GM19467 (cell line): ENCODE measurements around the gene SNED1.

Source experiments
- ATAC-seq: cut with Tn5 transposase; IDR thresholded peaks from one replicate; pipeline ENCODE4 v1.9.1; 2021; ENCODE audit warnings: mild to moderate bottlenecking, moderate library complexity; ENCODE audit not compliant: unreplicated experiment

The SNED1 gene

GRCh38 chr2:241003830-241004564, 5.6 kb downstream of the SNED1 start:
- ATAC-seq: no peak

DNA sequence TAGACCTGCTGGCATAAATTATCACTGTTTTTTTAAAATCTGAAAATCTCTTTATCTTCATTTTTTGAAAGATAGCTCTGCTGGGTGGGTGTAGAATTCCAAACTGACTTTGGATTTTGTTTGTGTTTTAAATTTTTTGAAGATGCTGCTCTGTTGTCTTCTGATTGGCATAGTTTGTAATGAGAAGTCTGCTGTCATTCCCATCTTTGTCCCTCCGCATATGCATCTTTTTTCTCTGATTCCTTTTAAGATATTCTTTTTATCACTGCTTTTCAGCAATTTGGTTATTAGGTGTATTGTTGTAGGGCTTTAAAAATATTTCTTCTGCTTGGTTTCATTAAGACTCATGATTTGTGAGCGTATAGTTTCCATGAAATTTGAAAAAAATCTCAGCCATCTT, 7.2 kb downstream of the SNED1 start:
- no peak for ATAC-seq

GRCh38 chr2:241006412-241006811, 8.0 kb downstream of the SNED1 start:
- no peak for ATAC-seq

DNA sequence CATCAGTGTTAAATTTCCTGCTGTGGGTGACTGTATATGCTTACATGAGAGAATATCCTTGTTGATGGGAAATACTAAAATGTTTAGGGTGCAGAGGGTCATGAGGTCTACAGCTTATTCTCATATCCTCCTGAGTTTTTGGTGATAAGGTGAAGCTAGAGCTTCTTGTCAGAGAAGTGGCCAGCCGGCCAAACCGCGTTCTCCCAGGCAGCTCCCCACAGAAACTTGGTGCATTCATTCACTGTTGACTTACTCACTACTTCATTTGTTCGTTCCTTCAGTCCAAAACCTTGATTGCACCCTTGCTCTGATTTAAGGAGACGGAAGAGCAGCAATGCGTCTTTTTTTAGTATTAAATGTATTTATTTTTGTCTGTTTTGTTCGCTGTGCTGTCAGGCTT, 8.7 kb downstream of the SNED1 start:
- ATAC-seq: no peak

- ATAC-seq: no peak
Measured at GRCh38 chr2:241007880-241008710, 9.7 kb downstream of the SNED1 start.

- ATAC-seq: no peak
Measured at GRCh38 chr2:241008711-241009121, 10.3 kb downstream of the SNED1 start.

- no peak for ATAC-seq
Measured at GRCh38 chr2:241009191-241009590, 10.8 kb downstream of the SNED1 start.

- no peak for ATAC-seq
Measured at GRCh38 chr2:241009601-241010530, 11.4 kb downstream of the SNED1 start.

- ATAC-seq: no peak
Measured at GRCh38 chr2:241010531-241011295, 12.3 kb downstream of the SNED1 start.

DNA sequence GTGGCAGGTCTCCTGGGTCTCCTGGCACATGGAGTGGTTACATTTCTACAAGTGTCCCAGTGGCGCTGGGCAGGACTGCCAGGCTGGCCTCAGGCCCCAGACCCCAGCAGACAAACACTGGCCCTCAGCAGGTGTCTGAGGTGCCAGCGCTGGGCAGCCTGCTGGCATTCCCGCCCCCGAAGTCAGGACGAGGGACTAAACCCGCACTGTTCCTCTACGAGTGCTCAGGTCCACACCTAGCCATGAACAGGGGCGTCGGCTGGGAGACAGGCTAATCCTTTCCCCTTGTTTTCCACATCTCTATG, 12.8 kb downstream of the SNED1 start:
- no peak for ATAC-seq

GRCh38 chr2:241011751-241012510, 13.5 kb downstream of the SNED1 start:
- no peak for ATAC-seq

DNA sequence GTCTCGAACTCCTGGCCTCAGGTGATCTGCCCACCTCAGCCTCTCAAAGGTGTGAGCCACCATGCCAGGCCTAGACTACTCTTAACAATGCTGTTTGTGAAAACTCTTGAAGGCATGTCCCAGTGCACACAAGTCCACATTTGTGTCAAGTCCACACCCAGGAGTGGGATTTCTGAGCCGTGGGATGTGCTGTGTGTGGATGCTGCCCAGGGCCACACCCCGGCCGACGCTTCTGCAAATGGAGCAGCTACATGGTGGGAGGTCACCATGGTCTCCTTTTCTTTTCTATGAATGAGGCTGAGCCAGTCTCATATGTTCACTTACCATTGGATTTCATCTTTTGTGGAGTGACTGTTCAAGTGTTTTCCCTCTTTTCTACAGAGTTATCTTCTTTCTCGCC, 15.8 kb downstream of the SNED1 start:
- no peak for ATAC-seq

DNA sequence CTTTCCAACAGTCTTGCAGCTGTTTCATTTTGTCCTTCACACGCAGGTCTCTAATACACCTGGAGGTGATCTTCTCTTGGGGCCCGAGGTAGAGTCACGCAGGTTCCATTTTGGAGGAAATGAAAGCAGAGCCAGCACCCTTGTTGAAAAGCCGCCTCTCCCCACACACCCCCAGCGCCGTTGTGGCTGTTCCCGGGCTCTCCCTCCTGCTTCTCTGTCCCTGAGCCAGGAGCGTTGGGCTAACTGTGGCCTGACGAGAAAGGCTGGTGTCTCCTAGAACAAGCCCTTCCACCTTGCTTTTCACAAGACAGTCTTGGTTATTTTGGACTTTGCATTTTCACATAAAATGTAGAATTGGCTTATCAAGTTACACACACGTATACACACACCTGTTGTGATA, 16.3 kb downstream of the SNED1 start:
- ATAC-seq: no peak

GRCh38 chr2:241015439-241015838, 17.0 kb downstream of the SNED1 start:
- no peak for ATAC-seq

DNA sequence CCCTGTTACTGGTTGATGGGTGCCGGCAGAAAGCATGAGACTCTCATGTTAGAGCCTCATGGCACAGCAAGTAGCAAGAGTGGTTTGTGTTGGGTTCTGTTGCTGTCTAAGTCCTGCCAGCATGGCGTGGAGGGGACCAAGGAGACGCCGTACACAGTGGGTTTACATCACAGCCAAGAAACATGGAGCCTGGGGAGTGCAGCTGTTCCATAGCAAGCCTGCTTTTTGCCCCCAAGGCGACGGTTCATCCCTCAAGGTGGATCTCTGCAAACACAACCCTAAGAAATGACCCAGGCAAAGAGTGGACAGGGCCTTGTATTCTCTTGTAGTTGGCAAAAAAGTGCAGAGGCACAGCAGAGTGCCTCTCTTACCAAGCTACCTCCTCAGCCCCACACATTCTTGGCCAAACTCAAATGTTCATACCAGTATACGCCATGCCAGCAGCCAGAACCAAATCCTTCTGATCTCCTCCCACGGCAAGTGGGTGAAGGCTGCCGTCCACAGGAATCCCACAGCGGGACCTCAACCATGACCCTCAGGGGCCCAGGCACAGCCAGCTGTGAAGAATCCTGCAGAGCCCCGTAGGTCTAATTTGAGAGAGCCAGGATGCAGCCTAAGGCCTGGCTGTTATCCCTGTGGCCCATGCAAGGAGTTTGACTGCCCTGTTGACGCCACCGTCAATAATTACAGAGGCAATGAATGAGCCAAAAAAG, 19.0 kb downstream of the SNED1 start:
- ATAC-seq: no peak

DNA sequence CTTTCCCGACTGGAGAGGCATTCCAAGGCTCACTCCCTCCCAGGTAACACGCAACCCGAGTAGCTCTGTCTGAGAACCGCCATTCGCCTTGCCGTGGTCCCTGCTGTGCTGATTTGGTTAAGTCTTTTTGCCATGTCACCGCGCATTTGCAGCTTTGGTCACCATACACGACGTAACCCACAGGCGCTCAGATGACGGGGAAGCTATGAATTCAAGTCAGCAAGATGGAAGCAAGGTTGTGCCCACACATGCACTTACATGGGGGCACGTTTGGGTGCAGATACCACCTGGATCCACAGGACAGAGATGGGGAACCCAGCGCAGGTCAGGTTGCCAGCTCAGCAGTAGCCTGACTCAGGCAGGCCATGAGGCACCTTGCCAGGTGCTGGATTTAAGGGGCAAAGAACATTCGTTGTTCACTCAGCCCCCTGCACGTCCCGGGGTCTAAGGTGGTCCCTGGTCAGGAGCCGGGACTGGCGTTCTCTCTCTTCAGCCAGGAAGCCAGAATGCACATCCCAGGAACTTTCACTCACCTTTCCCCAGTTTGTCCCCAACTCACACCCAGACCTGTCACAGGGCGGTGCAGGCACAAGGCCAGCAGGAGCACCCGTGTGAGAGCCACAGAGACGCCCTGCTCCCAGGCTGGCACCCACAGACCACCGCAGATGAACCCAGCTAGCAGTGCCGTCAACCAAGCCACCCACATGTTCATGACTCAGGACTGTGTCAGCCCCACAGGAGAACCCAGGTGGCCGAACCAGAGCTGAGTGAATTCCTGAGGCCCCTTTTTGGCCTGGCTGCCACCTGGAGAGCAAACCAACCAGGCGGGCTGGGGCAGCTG, 19.9 kb downstream of the SNED1 start:
- no peak for ATAC-seq

DNA sequence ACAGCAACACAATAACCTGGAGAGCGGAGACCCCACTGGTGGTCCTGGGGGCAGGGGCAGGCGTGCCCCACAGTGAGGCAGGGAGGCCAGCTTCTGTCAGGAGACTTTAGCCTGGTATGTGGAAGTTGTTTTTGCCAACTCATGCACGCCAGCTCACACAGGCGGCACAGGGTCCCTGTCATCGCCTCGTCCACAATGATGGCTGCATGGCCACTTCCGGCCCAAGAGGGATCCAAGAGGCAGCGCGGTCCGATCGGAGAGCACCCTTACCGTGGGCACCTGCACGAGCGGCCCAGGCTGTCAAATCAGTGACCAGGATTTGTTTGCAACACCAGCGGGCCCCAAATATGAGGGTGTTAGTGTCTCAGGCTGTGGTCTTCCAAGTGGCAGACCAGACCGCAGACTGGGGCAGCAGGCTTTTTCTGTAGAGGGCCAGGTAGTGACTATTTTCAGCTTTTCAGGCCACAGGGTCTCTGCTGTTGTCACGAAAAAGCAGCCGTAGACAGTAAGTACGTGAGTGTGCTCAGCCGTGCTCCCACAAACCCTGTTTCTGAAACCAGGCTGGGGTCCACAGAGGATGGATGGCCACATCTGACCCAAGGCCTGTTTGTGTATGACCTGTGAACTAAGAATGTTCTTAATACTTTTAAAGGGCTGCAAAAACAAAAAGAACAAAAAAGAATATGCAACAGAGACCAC, 21.2 kb downstream of the SNED1 start:
- no peak for ATAC-seq

- ATAC-seq: no peak
Measured at GRCh38 chr2:241020201-241020600, 21.8 kb downstream of the SNED1 start.
